IMR-90 (cell line): Measurements from ENCODE around the gene CDH1. TPM values are rescaled to one million over a fixed set of nuclear protein-coding genes. Genes with fewer than 3 reads are reported as not detected.

Experiments
- ATAC-seq: fragments of 200-7000 bp; cut with Tn5 transposase; 2 replicates; pipeline ENCODE4 v1.9.1; 2020; ENCODE audit warnings: low read depth, mild to moderate bottlenecking, moderate library complexity
- BruUV-seq: library from RNA; stranded (reverse); fragments of 400-500 nt; replicated peaks from 2 replicates; lab custom pipeline; 2021; lab: Mats Ljungman, UMichigan
- CTCF ChIA-PET: fragments of 300-600 bp; formaldehyde crosslinking; extraction: SDS; loops from one replicate; lab custom pipeline; 2021; ENCODE audit warnings: antibody characterized with exemption; lab: Yijun Ruan, JAX
- POLR2A ChIA-PET: fragments of 300-600 bp; sonication (Branson Sonifier 250); formaldehyde crosslinking; loops from one replicate; lab custom pipeline; 2022; ENCODE audit warnings: antibody characterized with exemption; ENCODE audit not compliant: unreplicated experiment; lab: Charles Lee
- DNase-seq: peaks from one replicate; pipeline ENCODE4 v3.0.0; 2013
- H2AFZ ChIP-seq: replicated peaks from 2 replicates; pipeline ENCODE3; 2013; ENCODE audit warnings: low read length, mild to moderate bottlenecking; ENCODE audit not compliant: poor library complexity
- H2AK5ac ChIP-seq: 2 replicates; pipeline ENCODE4 v1.6.1; 2013; ENCODE audit warnings: low read depth, low read length, inconsistent platforms
- H2AK9ac ChIP-seq: replicated peaks from 2 replicates; pipeline ENCODE3; 2013; ENCODE audit warnings: mild to moderate bottlenecking, low read depth, low read length, moderate library complexity; ENCODE audit not compliant: poor library complexity
- H2BK120ac ChIP-seq: 2 replicates; pipeline ENCODE4 v1.6.1; 2013; ENCODE audit warnings: low read depth, low read length, inconsistent platforms
- H2BK15ac ChIP-seq: 3 replicates; pipeline ENCODE4 v1.6.1; 2013; ENCODE audit warnings: low read depth, low read length, inconsistent platforms
- H2BK20ac ChIP-seq: 2 replicates; pipeline ENCODE4 v1.6.1; 2013; ENCODE audit warnings: low read depth, mild to moderate bottlenecking, inconsistent platforms, low read length, moderate library complexity
- H2BK5ac ChIP-seq: 2 replicates; pipeline ENCODE4 v1.6.1; 2013; ENCODE audit warnings: mild to moderate bottlenecking, low read depth, low read length, inconsistent platforms; ENCODE audit not compliant: poor library complexity, severe bottlenecking
- H3K14ac ChIP-seq: replicated peaks from 2 replicates; pipeline ENCODE4 v1.6.1; 2013; ENCODE audit warnings: low read depth, low read length, inconsistent platforms
- H3K18ac ChIP-seq: 2 replicates; pipeline ENCODE4 v1.6.1; 2013; ENCODE audit warnings: low read depth, low read length, control low read depth
- H3K23ac ChIP-seq: 2 replicates; pipeline ENCODE4 v1.6.1; 2013; ENCODE audit warnings: low read depth, low read length, inconsistent platforms
- H3K27ac ChIP-seq: 2 replicates; pipeline ENCODE4 v1.5.1; 2013; ENCODE audit warnings: mild to moderate bottlenecking, control low read depth, low read length; ENCODE audit not compliant: insufficient read depth
- H3K27me3 ChIP-seq: 2 replicates; pipeline ENCODE4 v1.6.1; 2013; ENCODE audit warnings: low read length; ENCODE audit not compliant: control insufficient read depth, insufficient read depth
- H3K36me3 ChIP-seq: 2 replicates; pipeline ENCODE4 v1.6.1; 2013; ENCODE audit warnings: low read length, mixed read lengths; ENCODE audit not compliant: control insufficient read depth, insufficient read depth
- H3K4ac ChIP-seq: 2 replicates; pipeline ENCODE4 v1.6.1; 2013; ENCODE audit warnings: low read depth, low read length, inconsistent platforms
- H3K4me1 ChIP-seq: 2 replicates; pipeline ENCODE4 v1.6.1; 2013; ENCODE audit warnings: low read length, mixed read lengths; ENCODE audit not compliant: control insufficient read depth, insufficient read depth
- H3K4me2 ChIP-seq: 2 replicates; pipeline ENCODE4 v1.6.1; 2013; ENCODE audit warnings: low read depth, mild to moderate bottlenecking, control low read depth, low read length, moderate library complexity
- H3K4me3 ChIP-seq: 2 replicates; pipeline ENCODE4 v1.5.1; 2013; ENCODE audit warnings: low read depth, mild to moderate bottlenecking, control low read depth, low read length, moderate library complexity; ENCODE audit not compliant: insufficient read depth
- H3K56ac ChIP-seq: 2 replicates; pipeline ENCODE4 v1.6.1; 2013; ENCODE audit warnings: low read length, inconsistent platforms; ENCODE audit not compliant: insufficient read depth; ENCODE audit errors: extremely low read depth
- H3K79me1 ChIP-seq, 2 experiments: 2 replicates each; pipeline ENCODE4 v1.6.1; 2013; ENCODE audit warnings: low read length in 2 of 2, inconsistent platforms in 1 of 2, low read depth in 1 of 2
- H3K9ac ChIP-seq: 2 replicates; pipeline ENCODE4 v1.6.1; 2013; ENCODE audit warnings: low read depth, low read length, control low read depth
- H3K9me1 ChIP-seq: 2 replicates; pipeline ENCODE4 v1.6.1; 2013; ENCODE audit warnings: low read length, inconsistent platforms; ENCODE audit not compliant: insufficient read depth
- H3K9me3 ChIP-seq: 2 replicates; pipeline ENCODE4 v1.6.1; 2013; ENCODE audit warnings: low read length; ENCODE audit not compliant: control insufficient read depth, insufficient read depth
- H4K20me1 ChIP-seq: 2 replicates; pipeline ENCODE4 v1.6.1; 2013; ENCODE audit warnings: low read length, inconsistent platforms; ENCODE audit not compliant: insufficient read depth
- H4K5ac ChIP-seq: 2 replicates; pipeline ENCODE4 v1.6.1; 2013; ENCODE audit warnings: mild to moderate bottlenecking, low read depth, low read length, control low read depth
- H4K8ac ChIP-seq, 2 experiments: 2 replicates each; pipeline ENCODE4 v1.6.1; 2013; ENCODE audit warnings: low read depth in 2 of 2, low read length in 2 of 2, control low read depth in 1 of 2, inconsistent platforms in 1 of 2
- H4K91ac ChIP-seq: 2 replicates; pipeline ENCODE4 v1.6.1; 2013; ENCODE audit warnings: low read depth, low read length, inconsistent platforms; ENCODE audit not compliant: insufficient read depth
- CTCF ChIP-seq: conservative IDR thresholded peaks from 2 replicates; pipeline ENCODE4 v1.5.1; 2012; ENCODE audit warnings: mild to moderate bottlenecking, low read depth, low read length, improper control_type of control experiment
- MAFK ChIP-seq: IDR thresholded peaks from 2 replicates; pipeline ENCODE4 v1.6.1; 2012; ENCODE audit warnings: low read depth, low read length, improper control_type of control experiment
- MAZ ChIP-seq: IDR thresholded peaks from 2 replicates; pipeline ENCODE4 v1.6.1; 2012; ENCODE audit warnings: low read depth, mild to moderate bottlenecking, low read length, improper control_type of control experiment, moderate library complexity, borderline replicate concordance
- RAD21 ChIP-seq: IDR thresholded peaks from 2 replicates; pipeline ENCODE4 v1.6.1; 2012; ENCODE audit warnings: low read length, improper control_type of control experiment
- SMC3 ChIP-seq: fragments of 150-350 bp; IDR thresholded peaks from 2 replicates; pipeline ENCODE4 v1.6.1; 2016; ENCODE audit warnings: low read depth, mild to moderate bottlenecking, antibody characterized with exemption, low read length, moderate library complexity
- USF2 ChIP-seq: fragments of 150-350 bp; IDR thresholded peaks from 2 replicates; pipeline ENCODE4 v1.6.1; 2017; ENCODE audit warnings: mild to moderate bottlenecking, antibody characterized with exemption, low read length, low read depth
- WGBS, 2 experiments: methylation state at CpG; one replicate each; pipeline versions ENCODE4 v1.1.5 to v1.1.7; 2013; ENCODE audit warnings: missing lambda C conversion rate in 2 of 2; ENCODE audit not compliant: insufficient read length in 1 of 2; ENCODE audit errors: extremely low coverage in 2 of 2; 5-methylcytosine and 5-hydroxymethylcytosine counted together
- dilution Hi-C: fragments of 300-500 bp; cut with HindIII; formaldehyde crosslinking; loops from one replicate; pipeline ENCODE4 v1.14.3; 2018; ENCODE audit warnings: low sequenced_read_pairs; ENCODE audit not compliant: unreplicated experiment
- in situ Hi-C: fragments of 300-500 bp; cut with MboI; formaldehyde crosslinking; loops from 3 replicates; pipeline ENCODE4 v1.14.3; 2019; ENCODE audit warnings: low sequenced_read_pairs, inconsistent platforms, mixed read lengths
- intact Hi-C: fragments of 100-400 bp; cut with micrococcal nuclease; formaldehyde crosslinking; loops from 2 replicates; pipeline ENCODE4 v1.10.0; 2022
- polyA plus RNA-seq, 3 experiments: library from polyadenylated mRNA; depleted of rRNA; stranded (reverse); fragments of >200 nt; gene quantifications; 2 replicates each; pipeline ENCODE4 v1.2.3, GENCODE V29; 2012; ENCODE audit warnings: low replicate concordance in 1 of 3
- total RNA-seq: library from RNA; depleted of rRNA; stranded (reverse); fragments of >200 nt; gene quantifications from 2 replicates; pipeline ENCODE4 v1.2.3, GENCODE V29; 2012

The CDH1 gene
- total and polyA plus RNA-seq, 2 of the 4 experiments (the other 2 are of a cell fraction), result under 0.01 TPM; not detected in 1

- Histone ChIP-seq H3K27me3 (no peaks in the 10 kb centered on the region; the same call in none of the 2 replicates), H3K14ac (no peak overlapping the region), H3K18ac (no peak overlapping the region), H3K9me3 (no peaks in the 10 kb centered on the region), H2BK120ac (no peak overlapping the region), H3K9ac (no peak overlapping the region), H2AK5ac (no peak overlapping the region), H3K23ac (no peak overlapping the region), H2BK20ac (no peak overlapping the region), H3K4me2 (no peak overlapping the region), H3K4me1 (peaks cover 4% of the 10 kb centered on the region; the same call in 1 of the 2 replicates), H4K8ac (no peak overlapping the region), H3K4me3 (no peak overlapping the region), H4K5ac (no peak overlapping the region), H2BK5ac (no peak overlapping the region), H2AK9ac (no peak overlapping the region), H3K9me1 (no peaks in the 10 kb centered on the region), H4K20me1 (no peaks in the 10 kb centered on the region), H3K36me3 (no peaks in the 10 kb centered on the region), H2AFZ (peak overlapping the region; percentile 3), H3K27ac (no peak overlapping the region), H3K56ac (no peak overlapping the region), H3K4ac (no peak overlapping the region), H2BK15ac (no peak overlapping the region), H4K91ac (no peak overlapping the region), H3K79me1 (no peaks in the 10 kb centered on the region)
- dilution Hi-C loops, result no loop called here
- no CpG with 5 or more reads among the region's 15 CpGs for WGBS, 2 experiments
- no TSS peak for BruUV-seq
- ChIA-PET POLR2A (no interaction called here), CTCF (no interaction called here)
- DNase-seq (peak; percentile 48), ATAC-seq (peak; percentile 91)
- no peak for TF ChIP-seq USF2
- no peak for TF ChIP-seq MAFK
- TF ChIP-seq MAZ, result peak; percentile 25; the same call in 1 of the 2 replicates
- peak; percentile 69 for TF ChIP-seq SMC3
- TF ChIP-seq CTCF, result peak; percentile 65
- peak; percentile 69 for TF ChIP-seq RAD21
- intact Hi-C loops, result loop anchor here (1.0 to 10.0 kb wide), 5 partner anchors 96 to 420 kb away; partner anchors contain the start of gene ZFP90
- in situ Hi-C loops, result loop anchor here (10.0 kb wide), 1 partner anchor 410 kb away; no protein-coding TSS in a partner anchor
These were observed 32.7 kb upstream of the CDH1 start for GRCh38 chr16:68704232-68704867.
